ENCODE measurements around the gene TMEM212. TPM values are rescaled to one million over a fixed set of nuclear protein-coding genes. Genes with fewer than 3 reads are reported as not detected.

TMEM212 gene
- total RNA-seq, 4 donors from 2014 or later = not detected

GRCh38 chr3:171845481-171846284 lies 2.5 kb downstream of the TMEM212 start:
- in situ Hi-C loops (cut with MboI; ENCODE audit: low sequenced_read_pairs in 4 of 4) = loop anchor here in 2 of 4 donors (25.0 kb wide), 2 partner anchors 208 to 492 kb away; no protein-coding TSS in a partner anchor
- intact Hi-C loops (cut with DNase I; ENCODE audit: low total_unique reads) = no loop called here
- no peak for DNase-seq

GRCh38 chr3:171846597-171846996 lies 3.4 kb downstream of the TMEM212 start:
- DNase-seq = no peak
- TF ChIP-seq POLR2A (IDR thresholded peaks at IDR 0.05) (no peak), CTCF (IDR thresholded peaks at IDR 0.05 in 4 of 5, conservative IDR thresholded peaks at IDR 0.05 in 1 of 5) (no peak)
- ATAC-seq = no peak
- Histone ChIP-seq H3K4me3 (no peak overlapping the region), H3K9me3 (no peaks in the 10 kb centered on the region), H3K27ac (no peak overlapping the region), H3K4me1 (no peaks in the 10 kb centered on the region), H3K27me3 (no peaks in the 10 kb centered on the region), H3K36me3 (no peaks in the 10 kb centered on the region)
- intact Hi-C loops (cut with DNase I; ENCODE audit: low total_unique reads) (no loop called here), in situ Hi-C loops (cut with MboI; ENCODE audit: low sequenced_read_pairs in 4 of 4) (loop anchor here in 2 of 4 donors (25.0 kb wide), 2 partner anchors 209 to 491 kb away; no protein-coding TSS in a partner anchor)

More at GRCh38 chr3:171845481-171846284, 2.5 kb downstream of the TMEM212 start:
- Histone ChIP-seq H3K4me3 (no peak overlapping the region), H3K36me3 (no peaks in the 10 kb centered on the region), H3K9me3 (no peaks in the 10 kb centered on the region), H3K27ac (no peak overlapping the region), H3K4me1 (no peaks in the 10 kb centered on the region), H3K27me3 (no peaks in the 10 kb centered on the region)
- TF ChIP-seq POLR2A (IDR thresholded peaks at IDR 0.05) = no peak
- TF ChIP-seq CTCF (IDR thresholded peaks at IDR 0.05 in 4 of 5, conservative IDR thresholded peaks at IDR 0.05 in 1 of 5) = no peak
- ATAC-seq = no peak

GRCh38 chr3:171847133-171847532 lies 4.0 kb downstream of the TMEM212 start:
- in situ Hi-C loops (cut with MboI; ENCODE audit: low sequenced_read_pairs in 4 of 4) (loop anchor here in 2 of 4 donors (25.0 kb wide), 2 partner anchors 210 to 490 kb away; no protein-coding TSS in a partner anchor), intact Hi-C loops (cut with DNase I; ENCODE audit: low total_unique reads) (no loop called here)
- Histone ChIP-seq H3K4me1 (no peaks in the 10 kb centered on the region), H3K27me3 (no peaks in the 10 kb centered on the region), H3K27ac (no peak overlapping the region), H3K4me3 (no peak overlapping the region), H3K36me3 (no peaks in the 10 kb centered on the region), H3K9me3 (no peaks in the 10 kb centered on the region)
- TF ChIP-seq CTCF (IDR thresholded peaks at IDR 0.05 in 4 of 5, conservative IDR thresholded peaks at IDR 0.05 in 1 of 5) (no peak), POLR2A (IDR thresholded peaks at IDR 0.05) (no peak)
- ATAC-seq (no peak), DNase-seq (no peak)

GRCh38 chr3:171847595-171848259 lies 4.6 kb downstream of the TMEM212 start:
- no peaks in the 10 kb centered on the region for H3K4me1 ChIP-seq
- H3K9me3 ChIP-seq = no peaks in the 10 kb centered on the region
- no peaks in the 10 kb centered on the region for H3K36me3 ChIP-seq
- no peak for DNase-seq
- ATAC-seq = no peak
- H3K4me3 ChIP-seq = no peak overlapping the region
- in situ Hi-C loops (cut with MboI; ENCODE audit: low sequenced_read_pairs in 4 of 4) (loop anchor here in 2 of 4 donors (25.0 kb wide), 2 partner anchors 210 to 490 kb away; no protein-coding TSS in a partner anchor), intact Hi-C loops (cut with DNase I; ENCODE audit: low total_unique reads) (no loop called here)
- H3K27me3 ChIP-seq = no peaks in the 10 kb centered on the region
- TF ChIP-seq CTCF (IDR thresholded peaks at IDR 0.05 in 4 of 5, conservative IDR thresholded peaks at IDR 0.05 in 1 of 5) (no peak), POLR2A (IDR thresholded peaks at IDR 0.05) (no peak)
- H3K27ac ChIP-seq = no peak overlapping the region
